Neural crest cell (in vitro differentiated cells): ENCODE measurements around the gene MLKL. TPM values are rescaled to one million over a fixed set of nuclear protein-coding genes. Genes with fewer than 3 reads are reported as not detected.

Experiments
- DNase-seq: peaks from one replicate; pipeline ENCODE4 v3.0.0; 2021; ENCODE audit warnings: low read depth, mixed read lengths, low spot score
- H3K27ac Mint-ChIP-seq: one replicate; pipeline ENCODE4 v1.8.0; 2021; ENCODE audit warnings: mild to moderate bottlenecking, mixed read lengths; ENCODE audit not compliant: unreplicated experiment
- H3K27me3 Mint-ChIP-seq: 2 replicates; pipeline ENCODE4 v1.8.0; 2021; ENCODE audit warnings: low read depth, mild to moderate bottlenecking, mixed read lengths
- H3K36me3 Mint-ChIP-seq: 2 replicates; pipeline ENCODE4 v1.8.0; 2021; ENCODE audit warnings: low read depth, mild to moderate bottlenecking, mixed read lengths
- H3K4me1 Mint-ChIP-seq: 2 replicates; pipeline ENCODE4 v1.8.0; 2021; ENCODE audit warnings: mixed read lengths
- H3K4me3 Mint-ChIP-seq: one replicate; pipeline ENCODE4 v1.8.0; 2021; ENCODE audit warnings: mild to moderate bottlenecking, mixed read lengths
- H3K9me3 Mint-ChIP-seq: 2 replicates; pipeline ENCODE4 v1.8.0; 2021; ENCODE audit warnings: mixed read lengths
- CTCF ChIP-seq: fragments of 200-600 bp; sonication (generic); conservative IDR thresholded peaks from 2 replicates; pipeline ENCODE4 v1.5.0; 2021; ENCODE audit warnings: antibody characterized with exemption, mild to moderate bottlenecking
- long read RNA-seq: library from polyadenylated mRNA; unstranded; transcript quantifications from one replicate; pipeline ENCODE4 v2.0.0, GENCODE V29; 2020
- total RNA-seq: library from RNA; stranded (reverse); gene quantifications from 2 replicates; pipeline ENCODE4 v1.2.1, GENCODE V29; 2021

Gene MLKL
- total RNA-seq, result not detected in 2 replicates
- long read RNA-seq, result 0 reads

DNA sequence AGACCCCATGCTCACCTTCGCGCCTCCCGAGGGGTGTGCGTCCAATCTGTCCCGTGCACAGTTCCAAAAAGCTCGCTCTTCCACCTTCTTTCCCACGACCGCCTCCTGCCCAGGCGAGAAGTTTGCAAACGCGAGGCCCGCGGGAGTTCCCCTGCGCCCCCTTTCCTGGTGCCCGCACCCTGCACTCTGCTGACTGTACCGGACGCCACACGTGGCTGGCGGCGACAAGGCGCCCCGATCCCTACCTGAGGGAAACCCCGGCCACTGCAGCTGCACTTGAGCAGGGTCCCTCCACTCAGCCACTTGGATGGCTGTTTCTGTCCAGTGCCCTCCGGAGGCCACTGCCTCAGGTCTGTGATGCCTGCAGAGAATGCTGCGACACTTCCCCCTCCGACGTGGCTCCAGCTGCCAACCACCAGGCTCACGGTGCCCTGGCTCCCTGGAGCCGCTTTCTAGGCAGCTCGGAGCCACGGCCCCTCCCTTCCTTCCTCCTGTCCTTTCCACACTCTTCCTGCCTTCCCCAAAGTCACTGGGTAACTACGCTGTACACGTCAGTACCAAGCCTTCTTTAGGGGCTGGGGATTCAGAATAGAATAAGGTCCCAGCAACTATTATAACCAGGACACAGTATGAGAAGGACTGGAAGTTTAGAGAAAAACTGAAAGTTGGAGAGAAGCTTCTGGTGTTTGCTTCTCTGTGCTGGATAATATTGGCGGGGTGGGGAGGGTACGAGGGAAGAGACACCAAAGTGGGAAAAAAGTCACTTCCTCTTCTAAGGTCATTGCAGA lies at the start of gene MLKL:
Gene MLKL, minus strand, starts transcription at position 425 of the 788 bp plus-strand sequence. CDS start 5,105 bp downstream, outside the sequence.
- DNase-seq, result no peak
- H3K36me3 Mint-ChIP-seq, result no peaks in the 10 kb centered on the region
- no peak within 1 kb of the TSS for H3K27ac Mint-ChIP-seq
- no peaks in the 10 kb centered on the region for H3K9me3 Mint-ChIP-seq
- peaks cover 3% of the 10 kb centered on the region for H3K27me3 Mint-ChIP-seq
- no peak for TF ChIP-seq CTCF
- no peak within 1 kb of the TSS for H3K4me3 Mint-ChIP-seq
- peaks cover 13% of the 10 kb centered on the region for H3K4me1 Mint-ChIP-seq

DNA sequence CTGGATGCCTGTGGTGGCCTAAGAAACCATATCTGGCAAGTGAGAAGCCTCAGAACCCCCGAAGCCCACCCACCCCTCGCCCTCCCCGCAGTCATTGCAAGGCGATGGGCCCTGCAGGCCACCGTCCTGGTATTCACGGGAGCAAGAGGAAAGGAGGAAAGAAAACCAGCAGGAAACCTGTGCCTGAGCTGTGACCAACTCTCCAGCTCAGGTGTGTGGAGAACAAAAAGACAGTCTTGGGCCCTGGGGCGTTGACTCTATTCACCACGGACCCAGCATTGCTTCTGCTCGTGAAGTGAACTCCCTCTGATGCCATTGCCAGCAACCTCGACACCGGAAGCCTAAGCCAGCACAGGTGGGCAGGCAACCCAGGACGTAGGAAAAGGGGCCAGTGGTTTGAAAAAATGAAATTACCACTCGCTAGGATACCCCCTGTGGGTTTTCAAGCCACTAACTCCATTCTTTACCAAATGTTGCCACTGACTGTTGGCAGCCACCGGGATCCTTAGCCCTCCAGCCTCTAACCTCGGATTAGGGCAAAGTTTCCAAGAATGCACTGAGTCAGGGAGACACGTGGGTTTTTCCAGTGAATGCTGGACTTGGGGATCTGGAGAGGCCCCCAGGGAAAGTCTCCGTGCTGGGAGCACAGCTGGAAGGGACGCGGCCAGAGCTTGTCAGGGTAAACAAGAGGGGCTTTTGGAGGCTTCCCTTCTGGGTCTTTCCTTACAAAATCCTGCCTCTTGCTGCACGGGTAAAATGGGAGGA lies 48.8 kb upstream of the MLKL start:
- DNase-seq, result no peak
- H3K27ac Mint-ChIP-seq, result no peak overlapping the region
- no peaks in the 10 kb centered on the region for H3K36me3 Mint-ChIP-seq
- peaks cover 21% of the 10 kb centered on the region for H3K4me1 Mint-ChIP-seq
- no peak for TF ChIP-seq CTCF
- no peaks in the 10 kb centered on the region for H3K9me3 Mint-ChIP-seq
- no peak overlapping the region for H3K4me3 Mint-ChIP-seq
- H3K27me3 Mint-ChIP-seq, result peaks cover 7% of the 10 kb centered on the region

- peaks cover 7% of the 10 kb centered on the region for H3K27me3 Mint-ChIP-seq
- peak; percentile 20 for DNase-seq
- no peak overlapping the region for H3K27ac Mint-ChIP-seq
Measured at GRCh38 chr16:74748616-74749026, 48.0 kb upstream of the MLKL start.

GRCh38 chr16:74747716-74748615 lies 47.3 kb upstream of the MLKL start:
- peaks cover 7% of the 10 kb centered on the region for H3K27me3 Mint-ChIP-seq
- H3K4me1 Mint-ChIP-seq, result peaks cover 24% of the 10 kb centered on the region
- DNase-seq, result no peak
- no peak for TF ChIP-seq CTCF
- no peaks in the 10 kb centered on the region for H3K36me3 Mint-ChIP-seq
- no peaks in the 10 kb centered on the region for H3K9me3 Mint-ChIP-seq
- H3K4me3 Mint-ChIP-seq, result no peak overlapping the region
- peak overlapping the region; percentile 27 for H3K27ac Mint-ChIP-seq

More at GRCh38 chr16:74748616-74749026, 48.0 kb upstream of the MLKL start:
- H3K36me3 Mint-ChIP-seq, result no peaks in the 10 kb centered on the region
- H3K9me3 Mint-ChIP-seq, result no peaks in the 10 kb centered on the region
- TF ChIP-seq CTCF, result no peak
- peaks cover 21% of the 10 kb centered on the region for H3K4me1 Mint-ChIP-seq
- H3K4me3 Mint-ChIP-seq, result no peak overlapping the region

- Mint-ChIP-seq H3K27ac (no peak overlapping the region), H3K9me3 (no peaks in the 10 kb centered on the region), H3K36me3 (no peaks in the 10 kb centered on the region), H3K27me3 (no peaks in the 10 kb centered on the region), H3K4me1 (peaks cover 29% of the 10 kb centered on the region), H3K4me3 (no peak overlapping the region)
- no peak for TF ChIP-seq CTCF
- no peak for DNase-seq
Measured at GRCh38 chr16:74745926-74746325, 45.3 kb upstream of the MLKL start.
